Prostate gland (tissue), 2 donors: ENCODE data around the gene MMS22L.

ENCODE experiments used
- CTCF ChIP-seq, 4 experiments: fragments of 200-600 bp in 2 of 4; fragments of 450-650 bp in 2 of 4; sonication (generic) in 2 of 4; IDR thresholded peaks; 1 replicate in 3 of 4; 2 replicates in 1 of 4; pipeline ENCODE4 v1.5.1; 2016 to 2019; ENCODE audit warnings: antibody characterized with exemption in 4 of 4, mild to moderate bottlenecking in 2 of 4, moderate library complexity in 2 of 4
- POLR2A ChIP-seq: fragments of 450-650 bp; IDR thresholded peaks from one replicate; pipeline ENCODE4 v1.6.1; 2016; ENCODE audit warnings: antibody characterized with exemption, mild to moderate bottlenecking
- POLR2AphosphoS5 ChIP-seq: sonication (generic); formaldehyde crosslinking; IDR thresholded peaks from one replicate; pipeline ENCODE4 v1.6.1; 2017; ENCODE audit warnings: antibody characterized with exemption

DNA sequence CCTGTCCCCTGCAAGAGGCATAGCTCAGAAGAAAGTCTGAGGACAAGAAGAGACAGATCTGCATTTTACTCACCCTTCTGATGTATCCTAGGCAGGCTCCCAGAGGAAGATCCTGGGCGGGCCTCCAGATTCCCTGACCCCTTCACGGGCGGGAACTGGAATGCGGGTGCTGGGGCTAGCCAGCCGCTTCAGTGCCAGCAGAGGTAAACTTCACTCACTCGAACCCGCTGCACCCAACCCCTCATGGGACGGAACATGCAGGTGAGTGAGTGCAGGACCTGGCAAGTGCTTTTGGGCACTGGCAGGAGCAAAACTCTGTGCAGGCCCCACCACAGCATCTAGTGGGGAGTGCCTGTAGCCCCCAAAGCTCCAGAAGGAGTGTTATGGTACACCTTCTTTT lies 171.8 kb downstream of the MMS22L start:
- TF ChIP-seq CTCF (IDR thresholded peaks at IDR 0.05) (no peak), POLR2AphosphoS5 (no peak), POLR2A (no peak)
